IPS-18c (cell line): ENCODE results near the gene PARVA.

ENCODE experiments used
- H3K4me3 ChIP-seq: 2 replicates; pipeline ENCODE4 v1.7.0; 2013; ENCODE audit warnings: low read depth, mild to moderate bottlenecking, low read length, moderate library complexity; ENCODE audit not compliant: insufficient read depth
- H3K9me3 ChIP-seq: one replicate; pipeline ENCODE4 v1.6.1; 2013; ENCODE audit warnings: mild to moderate bottlenecking, low read length, moderate library complexity; ENCODE audit not compliant: control insufficient read depth, insufficient read depth

PARVA gene

DNA sequence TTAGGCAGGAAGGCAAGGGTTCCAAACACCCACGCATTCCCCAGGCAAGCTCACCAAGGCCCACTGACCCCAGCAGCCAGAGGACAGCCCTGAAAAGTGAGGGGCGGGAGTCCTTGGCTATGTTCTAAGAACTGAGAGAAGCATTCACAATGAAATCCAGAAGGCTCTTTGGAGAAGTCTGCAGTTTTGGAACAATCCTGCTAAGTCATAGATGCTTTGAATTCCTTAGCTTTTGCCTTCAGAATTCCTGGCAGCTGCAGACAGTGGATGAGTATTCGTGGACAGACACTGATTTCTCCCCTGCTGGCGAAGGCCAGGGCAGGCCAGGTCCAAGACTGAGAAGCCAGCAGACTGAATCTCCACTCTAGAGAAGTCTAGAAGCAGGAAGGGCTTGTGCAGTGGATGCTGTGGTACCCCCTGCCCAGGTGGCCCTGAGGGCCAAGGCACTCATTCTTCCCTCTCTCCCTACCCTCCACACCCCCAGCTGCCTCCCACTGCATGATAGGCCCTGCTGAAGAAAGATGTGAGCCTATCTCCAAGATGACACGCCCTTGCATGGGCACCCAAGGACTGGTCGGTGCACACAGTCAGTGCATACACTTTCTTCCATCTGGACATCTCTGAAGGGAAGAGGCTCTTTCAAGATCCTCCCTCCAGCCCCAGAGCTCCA lies 163.7 kb downstream of the PARVA start:
- no peaks in the 10 kb centered on the region for H3K9me3 ChIP-seq
- H3K4me3 ChIP-seq = no peak overlapping the region

- Histone ChIP-seq H3K4me3 (no peak overlapping the region), H3K9me3 (no peaks in the 10 kb centered on the region)
These were observed 164.3 kb downstream of the PARVA start for GRCh38 chr11:12541583-12542151.

GRCh38 chr11:12542186-12542935 lies 165.0 kb downstream of the PARVA start:
- H3K9me3 ChIP-seq = no peaks in the 10 kb centered on the region
- H3K4me3 ChIP-seq = no peak overlapping the region

DNA sequence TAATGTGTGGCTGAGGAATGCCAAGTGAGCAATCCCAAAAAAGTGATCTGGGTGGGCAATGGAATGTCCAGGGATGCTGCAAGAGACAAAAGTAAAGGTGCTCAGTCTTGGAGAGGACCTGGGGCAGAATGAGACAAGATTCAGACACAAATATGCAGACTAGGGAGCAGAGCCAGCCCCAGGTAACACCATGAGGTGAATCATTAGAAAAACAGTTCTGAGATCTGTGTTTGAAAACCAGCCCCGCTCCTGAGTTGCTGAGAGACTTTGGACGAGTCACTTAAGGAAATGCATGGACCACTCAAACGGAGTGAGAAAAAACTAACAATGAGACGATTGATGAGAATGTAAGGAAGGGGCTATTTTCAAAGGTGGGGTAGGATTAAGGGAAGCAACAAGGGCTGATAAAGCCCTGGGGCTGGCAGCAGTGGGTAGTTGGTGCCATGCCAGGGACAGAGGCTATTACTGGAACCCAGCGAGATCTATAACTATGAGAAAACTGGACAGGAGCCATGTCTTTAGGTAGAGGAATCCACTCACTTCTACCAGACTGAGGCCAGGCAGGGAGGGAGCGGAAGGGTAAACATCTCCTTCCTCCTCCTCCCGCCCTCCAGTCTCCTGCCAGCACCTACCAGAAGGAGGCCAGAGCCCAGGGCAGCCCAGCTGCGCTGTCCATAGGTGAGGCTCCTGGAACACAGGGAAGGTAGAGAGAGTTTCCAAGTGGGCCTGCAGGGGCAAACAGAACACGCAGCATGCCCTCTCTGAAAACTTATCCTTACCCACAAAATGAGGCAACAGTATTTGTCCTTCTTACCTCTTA lies 166.4 kb downstream of the PARVA start:
- no peaks in the 10 kb centered on the region for H3K9me3 ChIP-seq
- H3K4me3 ChIP-seq = no peak overlapping the region

GRCh38 chr11:12544986-12545775 lies 167.8 kb downstream of the PARVA start:
- H3K9me3 ChIP-seq = no peaks in the 10 kb centered on the region
- no peak overlapping the region for H3K4me3 ChIP-seq

GRCh38 chr11:12546122-12546521 lies 168.8 kb downstream of the PARVA start:
- H3K4me3 ChIP-seq = no peak overlapping the region
- no peaks in the 10 kb centered on the region for H3K9me3 ChIP-seq

DNA sequence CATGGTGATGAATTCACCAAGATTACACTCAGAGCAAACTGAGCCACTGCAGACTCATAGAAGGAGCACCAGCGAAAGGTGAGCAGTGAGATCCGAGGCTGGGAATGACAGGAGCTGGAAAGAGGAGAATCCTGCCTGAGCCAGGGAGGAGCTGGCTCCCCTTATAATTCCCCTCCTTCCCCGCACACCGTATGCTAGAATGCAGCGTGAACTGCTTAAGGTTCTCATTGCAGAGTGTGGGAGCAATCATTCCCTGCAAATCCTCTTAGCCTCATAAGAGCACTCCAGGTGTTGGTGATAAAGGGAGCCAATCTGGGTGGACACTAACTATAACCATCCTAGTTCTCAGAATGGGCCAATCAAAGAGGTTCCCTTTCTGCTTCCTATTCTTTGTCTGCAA lies 169.3 kb downstream of the PARVA start:
- Histone ChIP-seq H3K9me3 (no peaks in the 10 kb centered on the region), H3K4me3 (no peak overlapping the region)

GRCh38 chr11:12547953-12548650 lies 170.7 kb downstream of the PARVA start:
- no peaks in the 10 kb centered on the region for H3K9me3 ChIP-seq
- no peak overlapping the region for H3K4me3 ChIP-seq

GRCh38 chr11:12552692-12553091 lies 175.3 kb downstream of the PARVA start:
- no peaks in the 10 kb centered on the region for H3K9me3 ChIP-seq
- H3K4me3 ChIP-seq = no peak overlapping the region

- no peak overlapping the region for H3K4me3 ChIP-seq
- no peaks in the 10 kb centered on the region for H3K9me3 ChIP-seq
These were observed 176.8 kb downstream of the PARVA start for GRCh38 chr11:12554122-12554521.

GRCh38 chr11:12556155-12556554 lies 178.8 kb downstream of the PARVA start:
- H3K9me3 ChIP-seq = no peaks in the 10 kb centered on the region

GRCh38 chr11:12556788-12557384 lies 179.5 kb downstream of the PARVA start:
- H3K4me3 ChIP-seq = no peak overlapping the region

More at GRCh38 chr11:12556155-12556554, 178.8 kb downstream of the PARVA start:
- no peak overlapping the region for H3K4me3 ChIP-seq

DNA sequence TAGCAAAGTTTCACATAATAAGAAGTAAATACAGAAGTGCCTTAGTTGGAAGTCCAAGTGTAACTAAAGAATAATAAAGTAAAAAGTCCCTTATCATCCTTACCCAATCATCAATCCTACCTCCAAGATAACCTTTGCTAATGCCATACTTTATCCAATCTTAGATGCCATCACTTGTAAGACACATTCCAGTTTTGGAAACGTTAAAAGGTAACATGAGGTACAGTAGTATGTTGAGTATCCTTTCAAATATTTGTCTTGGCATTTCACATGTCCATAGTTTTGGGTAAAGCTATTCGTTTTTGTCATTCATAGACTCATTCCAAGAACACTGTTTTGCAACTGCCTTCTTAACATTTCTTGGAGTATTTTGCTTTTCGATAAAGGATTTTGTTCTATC lies 181.6 kb downstream of the PARVA start:
- no peaks in the 10 kb centered on the region for H3K9me3 ChIP-seq
- H3K4me3 ChIP-seq = no peak overlapping the region

More at GRCh38 chr11:12556788-12557384, 179.5 kb downstream of the PARVA start:
- no peaks in the 10 kb centered on the region for H3K9me3 ChIP-seq

GRCh38 chr11:12560362-12560761 lies 183.0 kb downstream of the PARVA start:
- no peak overlapping the region for H3K4me3 ChIP-seq
- no peaks in the 10 kb centered on the region for H3K9me3 ChIP-seq

GRCh38 chr11:12560861-12561260 lies 183.5 kb downstream of the PARVA start:
- Histone ChIP-seq H3K4me3 (no peak overlapping the region), H3K9me3 (no peaks in the 10 kb centered on the region)

GRCh38 chr11:12564012-12564411 lies 186.6 kb downstream of the PARVA start:
- Histone ChIP-seq H3K4me3 (no peak overlapping the region), H3K9me3 (no peaks in the 10 kb centered on the region)
